Measurements from ENCODE around the gene GINS1.
"Not testable (repeated sequence)": the region's sequence is repeated elsewhere in the genome, so short reads cannot be mapped to it uniquely, and the experiment has no call there.

Gene GINS1

GRCh38 chr20:25466846-25467245 is 59.4 kb downstream of the GINS1 start:
- H3K36me3 ChIP-seq: no peaks in the 10 kb centered on the region

GRCh38 chr20:25467441-25467840 is 60.0 kb downstream of the GINS1 start:
- Histone ChIP-seq H3K4me3 (ENCODE audit: low read depth, low read length) (no peak overlapping the region), H3K4me1 (no peaks in the 10 kb centered on the region), H3K36me3 (no peaks in the 10 kb centered on the region), H3K9me3 (no peaks in the 10 kb centered on the region), H3K27me3 (no peaks in the 10 kb centered on the region)
- no peak for TF ChIP-seq CTCF (IDR thresholded peaks at IDR 0.05; ENCODE audit: low read depth, low read length)
- DNase-seq: no peak

More at GRCh38 chr20:25466846-25467245, 59.4 kb downstream of the GINS1 start:
- TF ChIP-seq CTCF (IDR thresholded peaks at IDR 0.05; ENCODE audit: low read depth, low read length): no peak
- no peak for DNase-seq
- Histone ChIP-seq H3K4me3 (ENCODE audit: low read depth, low read length) (no peak overlapping the region), H3K4me1 (no peaks in the 10 kb centered on the region), H3K9me3 (no peaks in the 10 kb centered on the region), H3K27me3 (no peaks in the 10 kb centered on the region)

GRCh38 chr20:25468126-25469075 is 60.9 kb downstream of the GINS1 start:
- no peaks in the 10 kb centered on the region for H3K36me3 ChIP-seq
- no peaks in the 10 kb centered on the region for H3K9me3 ChIP-seq
- no peaks in the 10 kb centered on the region for H3K4me1 ChIP-seq
- H3K4me3 ChIP-seq (ENCODE audit: low read depth, low read length): no peak overlapping the region
- no peaks in the 10 kb centered on the region for H3K27me3 ChIP-seq
- DNase-seq: no peak
- TF ChIP-seq CTCF (IDR thresholded peaks at IDR 0.05; ENCODE audit: low read depth, low read length): no peak

GRCh38 chr20:25469558-25469957 is 62.1 kb downstream of the GINS1 start:
- Histone ChIP-seq H3K36me3 (no peaks in the 10 kb centered on the region), H3K27me3 (no peaks in the 10 kb centered on the region), H3K4me1 (no peaks in the 10 kb centered on the region)

GRCh38 chr20:25470045-25470444 is 62.6 kb downstream of the GINS1 start:
- Histone ChIP-seq H3K4me1 (no peaks in the 10 kb centered on the region), H3K4me3 (ENCODE audit: low read depth, low read length) (no peak overlapping the region), H3K9me3 (no peaks in the 10 kb centered on the region), H3K36me3 (no peaks in the 10 kb centered on the region), H3K27me3 (no peaks in the 10 kb centered on the region)
- peak; percentile 61 for TF ChIP-seq CTCF (IDR thresholded peaks at IDR 0.05; ENCODE audit: low read depth, low read length)
- DNase-seq: peak; percentile 38

More at GRCh38 chr20:25469558-25469957, 62.1 kb downstream of the GINS1 start:
- TF ChIP-seq CTCF (IDR thresholded peaks at IDR 0.05; ENCODE audit: low read depth, low read length): no peak
- Histone ChIP-seq H3K9me3 (no peaks in the 10 kb centered on the region), H3K4me3 (ENCODE audit: low read depth, low read length) (no peak overlapping the region)
- DNase-seq: no peak

GRCh38 chr20:25471020-25471419 is 63.5 kb downstream of the GINS1 start:
- TF ChIP-seq CTCF (IDR thresholded peaks at IDR 0.05; ENCODE audit: low read depth, low read length): no peak
- Histone ChIP-seq H3K4me3 (ENCODE audit: low read depth, low read length) (no peak overlapping the region), H3K27me3 (no peaks in the 10 kb centered on the region), H3K4me1 (no peaks in the 10 kb centered on the region), H3K9me3 (no peaks in the 10 kb centered on the region), H3K36me3 (no peaks in the 10 kb centered on the region)
- no peak for DNase-seq

GRCh38 chr20:25473297-25473696 is 65.8 kb downstream of the GINS1 start:
- not testable (repeated sequence) for H3K27me3 ChIP-seq; H3K4me1 ChIP-seq; H3K36me3 ChIP-seq; DNase-seq; H3K9me3 ChIP-seq; H3K4me3 ChIP-seq (ENCODE audit: low read depth, low read length)

Measured in BE2C (cell line).